ENCODE measurements around the gene CRYL1. TPM values are rescaled to one million over a fixed set of nuclear protein-coding genes. Genes with fewer than 3 reads are reported as not detected.

The CRYL1 gene
- total and polyA plus RNA-seq, 2 of the 13 experiments (the other 11 are each of a cell fraction or from before 2014, with no cell fraction given), result 57.2 to 115 TPM

DNA sequence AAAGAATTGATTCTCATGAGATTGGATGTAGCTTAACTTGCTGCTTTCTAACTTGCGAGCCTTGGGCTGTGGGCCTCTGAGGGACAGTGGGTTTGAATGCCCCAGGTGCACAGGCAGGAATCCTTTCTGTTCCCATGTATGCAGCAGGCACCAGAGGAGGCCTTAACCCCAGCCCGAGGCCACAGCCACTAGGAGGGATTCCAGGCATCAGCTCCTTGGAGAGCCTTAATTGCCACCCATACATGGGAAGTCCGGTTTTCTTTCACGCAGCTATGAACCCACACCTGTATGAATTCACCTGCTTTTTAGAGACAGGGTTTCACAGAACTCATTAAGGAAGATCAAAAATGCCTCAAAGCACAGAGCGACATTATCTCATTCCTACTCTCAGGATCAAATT, 117.9 kb downstream of the CRYL1 start (continued):
- TF ChIP-seq, protein P1, sequence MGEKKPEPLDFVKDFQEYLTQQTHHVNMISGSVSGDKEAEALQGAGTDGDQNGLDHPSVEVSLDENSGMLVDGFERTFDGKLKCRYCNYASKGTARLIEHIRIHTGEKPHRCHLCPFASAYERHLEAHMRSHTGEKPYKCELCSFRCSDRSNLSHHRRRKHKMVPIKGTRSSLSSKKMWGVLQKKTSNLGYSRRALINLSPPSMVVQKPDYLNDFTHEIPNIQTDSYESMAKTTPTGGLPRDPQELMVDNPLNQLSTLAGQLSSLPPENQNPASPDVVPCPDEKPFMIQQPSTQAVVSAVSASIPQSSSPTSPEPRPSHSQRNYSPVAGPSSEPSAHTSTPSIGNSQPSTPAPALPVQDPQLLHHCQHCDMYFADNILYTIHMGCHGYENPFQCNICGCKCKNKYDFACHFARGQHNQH (CRISPR knock-in tag; IDR thresholded peaks at IDR 0.05), result no peak
- TF ChIP-seq ZNF83 (CRISPR knock-in tag; IDR thresholded peaks at IDR 0.05; ENCODE audit: borderline replicate concordance), result no peak
- TF ChIP-seq NR2F1 (CRISPR knock-in tag; IDR thresholded peaks at IDR 0.05), result no peak
- TF ChIP-seq RFX1 (IDR thresholded peaks at IDR 0.05), result no peak
- no peak for TF ChIP-seq SOX13 (IDR thresholded peaks at IDR 0.05)
- no peak for TF ChIP-seq SOX13 (CRISPR knock-in tag; conservative IDR thresholded peaks at IDR 0.05 in 1 of 2, IDR thresholded peaks at IDR 0.05 in 1 of 2)
- TF ChIP-seq, protein P2, sequence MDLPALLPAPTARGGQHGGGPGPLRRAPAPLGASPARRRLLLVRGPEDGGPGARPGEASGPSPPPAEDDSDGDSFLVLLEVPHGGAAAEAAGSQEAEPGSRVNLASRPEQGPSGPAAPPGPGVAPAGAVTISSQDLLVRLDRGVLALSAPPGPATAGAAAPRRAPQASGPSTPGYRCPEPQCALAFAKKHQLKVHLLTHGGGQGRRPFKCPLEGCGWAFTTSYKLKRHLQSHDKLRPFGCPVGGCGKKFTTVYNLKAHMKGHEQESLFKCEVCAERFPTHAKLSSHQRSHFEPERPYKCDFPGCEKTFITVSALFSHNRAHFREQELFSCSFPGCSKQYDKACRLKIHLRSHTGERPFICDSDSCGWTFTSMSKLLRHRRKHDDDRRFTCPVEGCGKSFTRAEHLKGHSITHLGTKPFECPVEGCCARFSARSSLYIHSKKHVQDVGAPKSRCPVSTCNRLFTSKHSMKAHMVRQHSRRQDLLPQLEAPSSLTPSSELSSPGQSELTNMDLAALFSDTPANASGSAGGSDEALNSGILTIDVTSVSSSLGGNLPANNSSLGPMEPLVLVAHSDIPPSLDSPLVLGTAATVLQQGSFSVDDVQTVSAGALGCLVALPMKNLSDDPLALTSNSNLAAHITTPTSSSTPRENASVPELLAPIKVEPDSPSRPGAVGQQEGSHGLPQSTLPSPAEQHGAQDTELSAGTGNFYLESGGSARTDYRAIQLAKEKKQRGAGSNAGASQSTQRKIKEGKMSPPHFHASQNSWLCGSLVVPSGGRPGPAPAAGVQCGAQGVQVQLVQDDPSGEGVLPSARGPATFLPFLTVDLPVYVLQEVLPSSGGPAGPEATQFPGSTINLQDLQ (CRISPR knock-in tag; IDR thresholded peaks at IDR 0.05), result no peak
- TF ChIP-seq CEBPB (IDR thresholded peaks at IDR 0.05; ENCODE audit: borderline replicate concordance, low read depth, low read length), result no peak
- TF ChIP-seq MTF1 (CRISPR knock-in tag; IDR thresholded peaks at IDR 0.05), result no peak
- TF ChIP-seq, protein P3, sequence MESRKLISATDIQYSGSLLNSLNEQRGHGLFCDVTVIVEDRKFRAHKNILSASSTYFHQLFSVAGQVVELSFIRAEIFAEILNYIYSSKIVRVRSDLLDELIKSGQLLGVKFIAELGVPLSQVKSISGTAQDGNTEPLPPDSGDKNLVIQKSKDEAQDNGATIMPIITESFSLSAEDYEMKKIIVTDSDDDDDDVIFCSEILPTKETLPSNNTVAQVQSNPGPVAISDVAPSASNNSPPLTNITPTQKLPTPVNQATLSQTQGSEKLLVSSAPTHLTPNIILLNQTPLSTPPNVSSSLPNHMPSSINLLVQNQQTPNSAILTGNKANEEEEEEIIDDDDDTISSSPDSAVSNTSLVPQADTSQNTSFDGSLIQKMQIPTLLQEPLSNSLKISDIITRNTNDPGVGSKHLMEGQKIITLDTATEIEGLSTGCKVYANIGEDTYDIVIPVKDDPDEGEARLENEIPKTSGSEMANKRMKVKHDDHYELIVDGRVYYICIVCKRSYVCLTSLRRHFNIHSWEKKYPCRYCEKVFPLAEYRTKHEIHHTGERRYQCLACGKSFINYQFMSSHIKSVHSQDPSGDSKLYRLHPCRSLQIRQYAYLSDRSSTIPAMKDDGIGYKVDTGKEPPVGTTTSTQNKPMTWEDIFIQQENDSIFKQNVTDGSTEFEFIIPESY (CRISPR knock-in tag; IDR thresholded peaks at IDR 0.05), result no peak
- no peak for TF ChIP-seq ZNF333 (CRISPR knock-in tag; IDR thresholded peaks at IDR 0.05; ENCODE audit: borderline replicate concordance)
- no peak for TF ChIP-seq ZNF629 (CRISPR knock-in tag; conservative IDR thresholded peaks at IDR 0.05)
- no peak for TF ChIP-seq ZBTB8A (CRISPR knock-in tag; IDR thresholded peaks at IDR 0.05; ENCODE audit: borderline replicate concordance, low read depth)

Measured in HepG2 (cell line).